Measurements from ENCODE around the gene ANGPTL4. TPM values are rescaled to one million over a fixed set of nuclear protein-coding genes. Genes with fewer than 3 reads are reported as not detected.
"Not testable (repeated sequence)": the region's sequence is repeated elsewhere in the genome, so short reads cannot be mapped to it uniquely, and the experiment has no call there.

Gene ANGPTL4
- total RNA-seq = under 1 TPM; 0.50 to 0.82 TPM

DNA sequence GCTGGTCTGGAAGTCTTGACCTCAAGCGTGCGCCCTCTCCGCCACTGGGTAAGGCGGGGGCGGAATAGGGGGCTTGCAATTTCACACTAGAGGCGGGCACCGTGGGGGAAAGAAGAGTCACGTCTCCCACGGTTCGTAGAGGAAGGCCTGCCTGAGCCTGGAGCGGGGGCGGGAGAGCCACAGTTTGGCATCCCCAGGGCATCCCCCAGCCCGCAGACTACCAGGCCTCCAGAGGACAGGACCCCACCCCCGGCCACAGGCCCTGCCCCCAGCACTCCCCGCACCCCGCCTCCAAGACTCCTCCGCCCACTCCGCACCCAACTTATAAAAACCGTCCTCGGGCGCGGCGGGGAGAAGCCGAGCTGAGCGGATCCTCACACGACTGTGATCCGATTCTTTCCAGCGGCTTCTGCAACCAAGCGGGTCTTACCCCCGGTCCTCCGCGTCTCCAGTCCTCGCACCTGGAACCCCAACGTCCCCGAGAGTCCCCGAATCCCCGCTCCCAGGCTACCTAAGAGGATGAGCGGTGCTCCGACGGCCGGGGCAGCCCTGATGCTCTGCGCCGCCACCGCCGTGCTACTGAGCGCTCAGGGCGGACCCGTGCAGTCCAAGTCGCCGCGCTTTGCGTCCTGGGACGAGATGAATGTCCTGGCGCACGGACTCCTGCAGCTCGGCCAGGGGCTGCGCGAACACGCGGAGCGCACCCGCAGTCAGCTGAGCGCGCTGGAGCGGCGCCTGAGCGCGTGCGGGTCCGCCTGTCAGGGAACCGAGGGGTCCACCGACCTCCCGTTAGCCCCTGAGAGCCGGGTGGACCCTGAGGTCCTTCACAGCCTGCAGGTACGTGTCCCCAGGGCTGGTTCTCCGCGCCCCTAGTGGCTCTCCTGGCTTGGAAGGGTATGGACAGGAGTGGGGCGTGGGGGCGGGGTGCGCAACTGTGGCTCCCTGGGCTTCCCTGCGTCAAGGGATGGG lies at the start of gene ANGPTL4:
ANGPTL4 (plus strand) TSS at position 353 of the 969 bp plus-strand sequence; CDS start at position 520, 167 bp downstream.
- no peaks in the 10 kb centered on the region for H3K9me3 Mint-ChIP-seq (ENCODE audit: low read depth)
- peak; percentile 76 for DNase-seq
- peak within 1 kb of the TSS; percentile 77 for H3K4me3 Mint-ChIP-seq
- H3K27me3 Mint-ChIP-seq = peaks cover 46% of the 10 kb centered on the region
- ATAC-seq = peak; percentile 82
- H3K36me3 Mint-ChIP-seq = peaks cover 2% of the 10 kb centered on the region
- CTCF ChIA-PET = interaction anchor here (0.9 to 4.7 kb wide), 3 partner anchors 10 to 222 kb away, joined by 3 to 34 read pairs (median 5); no protein-coding TSS in a partner anchor
- H3K27ac Mint-ChIP-seq = peak within 1 kb of the TSS; percentile 39
- H3K4me1 Mint-ChIP-seq = peaks cover 10% of the 10 kb centered on the region

- not testable (repeated sequence) for H3K9me3 Mint-ChIP-seq (ENCODE audit: low read depth); H3K4me3 Mint-ChIP-seq; H3K27ac Mint-ChIP-seq; H3K27me3 Mint-ChIP-seq; DNase-seq; ATAC-seq
- peaks cover 16% of the 10 kb centered on the region for H3K36me3 Mint-ChIP-seq
- CTCF ChIA-PET = interaction anchor here (0.7 kb wide), 1 partner anchor 140 kb away, joined by 3 read pairs; no protein-coding TSS in a partner anchor
- H3K4me1 Mint-ChIP-seq = peaks cover 12% of the 10 kb centered on the region
Observed at GRCh38 chr19:8314981-8315640, 48.8 kb upstream of the ANGPTL4 start.

DNA sequence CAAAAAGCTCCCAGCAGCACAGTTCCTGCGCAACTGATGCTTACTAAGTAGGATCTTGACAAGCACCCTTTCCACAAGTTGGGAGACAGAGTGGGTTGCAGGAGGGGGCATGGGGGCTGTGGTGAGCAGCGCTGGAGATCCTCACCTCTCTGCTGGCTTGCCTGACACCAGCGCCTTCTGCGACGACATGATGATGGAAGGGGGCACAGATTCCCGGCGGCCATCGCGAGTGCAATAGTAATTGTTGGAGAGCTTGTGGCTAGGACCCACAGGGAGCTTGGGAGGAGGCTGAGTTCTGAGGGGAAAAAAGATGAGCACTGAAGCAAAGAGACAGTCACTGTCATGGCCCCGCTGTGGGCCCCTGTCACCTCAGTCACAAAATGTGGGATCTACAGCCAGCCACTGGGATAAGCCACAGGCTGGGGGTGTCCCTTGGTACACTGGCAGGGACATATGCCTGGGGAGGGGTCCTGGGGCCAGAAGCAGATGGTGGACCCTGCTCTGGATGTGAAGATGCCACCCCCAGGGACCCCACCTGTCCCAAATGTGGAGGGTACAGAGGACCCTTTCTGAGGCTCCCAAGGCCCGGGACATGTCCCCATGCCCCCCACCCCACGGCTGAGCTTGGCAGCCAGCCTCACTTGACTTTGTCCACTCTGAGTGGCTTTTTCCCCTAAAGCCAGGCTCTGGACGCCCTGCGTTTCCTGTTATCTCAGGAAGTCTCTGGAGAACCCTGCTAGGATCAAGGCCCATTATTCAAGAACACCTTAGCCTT lies 47.4 kb upstream of the ANGPTL4 start:
- CTCF ChIA-PET = interaction anchor here (0.6 kb wide), 1 partner anchor 159 kb away, joined by 3 read pairs; no protein-coding TSS in a partner anchor
- H3K27ac Mint-ChIP-seq = peak overlapping the region; percentile 54
- no peak overlapping the region for H3K4me3 Mint-ChIP-seq
- H3K9me3 Mint-ChIP-seq (ENCODE audit: low read depth) = no peaks in the 10 kb centered on the region
- DNase-seq (no peak), ATAC-seq (no peak)
- no peaks in the 10 kb centered on the region for H3K27me3 Mint-ChIP-seq
- peaks cover 8% of the 10 kb centered on the region for H3K36me3 Mint-ChIP-seq
- peaks cover 16% of the 10 kb centered on the region for H3K4me1 Mint-ChIP-seq

- not testable (repeated sequence) for DNase-seq; H3K9me3 Mint-ChIP-seq (ENCODE audit: low read depth); H3K4me3 Mint-ChIP-seq; H3K27ac Mint-ChIP-seq; H3K27me3 Mint-ChIP-seq; ATAC-seq
- CTCF ChIA-PET = interaction anchor here (1.0 to 2.6 kb wide), 3 partner anchors 9 to 51 kb away, joined by 3 to 6 read pairs (median 4); no protein-coding TSS in a partner anchor
- H3K36me3 Mint-ChIP-seq = peaks cover 22% of the 10 kb centered on the region
- peaks cover 35% of the 10 kb centered on the region for H3K4me1 Mint-ChIP-seq
Observed at GRCh38 chr19:8318835-8319234, 45.1 kb upstream of the ANGPTL4 start.

DNA sequence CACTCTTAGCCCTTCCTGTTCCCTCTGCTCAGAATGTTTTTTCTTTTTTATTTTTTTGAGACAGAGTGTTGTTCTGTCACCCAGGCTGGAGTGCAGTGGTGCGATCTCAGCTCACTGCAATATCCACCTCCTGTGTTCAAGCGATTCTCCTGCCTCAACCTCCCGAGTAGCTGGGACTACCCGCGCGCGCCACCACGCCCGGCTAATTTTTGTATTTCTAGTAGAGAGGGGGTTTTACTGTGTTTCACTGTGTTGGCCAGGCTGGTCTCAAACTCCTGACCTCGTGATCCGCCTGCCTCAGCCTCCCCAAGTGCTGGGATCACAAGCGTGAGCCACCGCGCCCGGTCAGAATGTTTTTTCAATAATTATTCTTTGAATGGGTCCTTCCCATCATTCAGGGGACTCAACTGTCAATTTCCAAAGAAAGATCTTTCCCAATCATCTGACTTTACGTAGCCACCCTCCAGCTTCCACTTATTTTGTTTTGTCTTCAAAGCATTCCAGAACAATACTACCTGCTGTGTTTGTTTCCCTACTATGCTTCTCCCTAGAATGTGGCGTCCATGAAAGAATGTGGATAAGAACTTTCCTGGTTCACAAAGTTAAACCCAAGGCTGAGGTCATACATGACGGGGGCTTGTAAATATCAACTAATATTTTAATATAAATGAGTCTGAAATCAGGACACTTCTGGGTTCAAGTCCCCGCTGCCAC lies 44.0 kb upstream of the ANGPTL4 start:
- DNase-seq (no peak), ATAC-seq (no peak)
- CTCF ChIA-PET = interaction anchor here (0.6 to 2.9 kb wide), 7 partner anchors 8 to 72 kb away, joined by 3 to 12 read pairs (median 4); no protein-coding TSS in a partner anchor
- peak overlapping the region; percentile 98 for H3K27ac Mint-ChIP-seq
- H3K9me3 Mint-ChIP-seq (ENCODE audit: low read depth) = no peaks in the 10 kb centered on the region
- peaks cover 20% of the 10 kb centered on the region for H3K36me3 Mint-ChIP-seq
- H3K4me1 Mint-ChIP-seq = peaks cover 36% of the 10 kb centered on the region
- peak overlapping the region; percentile 99 for H3K4me3 Mint-ChIP-seq
- no peaks in the 10 kb centered on the region for H3K27me3 Mint-ChIP-seq

DNA sequence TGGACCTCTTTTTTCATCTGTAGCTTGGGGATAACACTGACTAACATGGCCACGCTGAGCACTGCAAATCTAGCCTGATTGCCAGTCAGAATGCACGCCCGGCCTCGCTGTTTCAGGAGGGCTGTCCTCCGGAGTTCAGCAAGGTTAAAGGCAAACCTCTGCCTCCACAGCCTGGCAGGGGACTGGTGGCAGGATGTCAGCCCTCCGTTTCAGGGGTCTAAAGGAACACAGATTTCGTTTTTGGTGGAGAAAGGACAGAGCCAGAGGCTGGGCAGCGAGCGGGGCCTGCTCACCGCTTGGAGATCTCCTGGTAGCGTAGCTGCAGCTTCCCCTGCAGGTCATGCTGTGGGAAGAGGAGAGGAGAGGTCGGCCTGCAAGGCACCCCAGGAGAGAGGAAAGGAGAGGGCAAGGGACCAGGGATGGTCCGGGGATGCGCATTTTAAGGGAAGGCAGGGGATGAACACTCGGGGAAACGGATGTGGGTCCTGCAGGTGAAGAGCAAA lies 43.3 kb upstream of the ANGPTL4 start:
- CTCF ChIA-PET = interaction anchor here (0.6 to 2.9 kb wide), 8 partner anchors 9 to 71 kb away, joined by 3 to 12 read pairs (median 4); no protein-coding TSS in a partner anchor
- ATAC-seq (peak; percentile 11), DNase-seq (peak; percentile 61)
- H3K27me3 Mint-ChIP-seq = no peaks in the 10 kb centered on the region
- H3K27ac Mint-ChIP-seq = peak overlapping the region; percentile 98
- no peaks in the 10 kb centered on the region for H3K9me3 Mint-ChIP-seq (ENCODE audit: low read depth)
- peaks cover 36% of the 10 kb centered on the region for H3K4me1 Mint-ChIP-seq
- H3K36me3 Mint-ChIP-seq = peaks cover 14% of the 10 kb centered on the region
- peak overlapping the region; percentile 99 for H3K4me3 Mint-ChIP-seq

- H3K27me3 Mint-ChIP-seq = no peaks in the 10 kb centered on the region
- no peaks in the 10 kb centered on the region for H3K9me3 Mint-ChIP-seq (ENCODE audit: low read depth)
- peak within 1 kb of the TSS; percentile 98 for H3K27ac Mint-ChIP-seq
- peaks cover 36% of the 10 kb centered on the region for H3K4me1 Mint-ChIP-seq
- CTCF ChIA-PET = interaction anchor here (0.8 to 2.9 kb wide), 10 partner anchors 10 to 260 kb away, joined by 3 to 12 read pairs (median 4); no protein-coding TSS in a partner anchor
- DNase-seq (peak; percentile 98), ATAC-seq (peak; percentile 92)
- H3K4me3 Mint-ChIP-seq = peak within 1 kb of the TSS; percentile 99
- H3K36me3 Mint-ChIP-seq = peaks cover 14% of the 10 kb centered on the region
Observed at GRCh38 chr19:8321067-8321985, 42.6 kb upstream of the ANGPTL4 start, which contains the start of the genes NDUFA7 and RPS28. NDUFA7 (minus strand) TSS chr19:8321375; CDS start chr19:8321358, 17 bp downstream. RPS28 (plus strand) TSS chr19:8321496; CDS start chr19:8321531, 35 bp downstream.

- CTCF ChIA-PET = interaction anchor here (0.9 to 2.9 kb wide), 7 partner anchors 12 to 378 kb away, joined by 3 to 12 read pairs (median 3); no protein-coding TSS in a partner anchor
- Mint-ChIP-seq H3K9me3 (ENCODE audit: low read depth) (no peaks in the 10 kb centered on the region), H3K36me3 (peaks cover 14% of the 10 kb centered on the region), H3K4me1 (peaks cover 36% of the 10 kb centered on the region), H3K27ac (peak overlapping the region; percentile 98), H3K4me3 (peak overlapping the region; percentile 99), H3K27me3 (no peaks in the 10 kb centered on the region)
- no peak for DNase-seq
- no peak for ATAC-seq
Observed at GRCh38 chr19:8321986-8322637, 41.8 kb upstream of the ANGPTL4 start.

DNA sequence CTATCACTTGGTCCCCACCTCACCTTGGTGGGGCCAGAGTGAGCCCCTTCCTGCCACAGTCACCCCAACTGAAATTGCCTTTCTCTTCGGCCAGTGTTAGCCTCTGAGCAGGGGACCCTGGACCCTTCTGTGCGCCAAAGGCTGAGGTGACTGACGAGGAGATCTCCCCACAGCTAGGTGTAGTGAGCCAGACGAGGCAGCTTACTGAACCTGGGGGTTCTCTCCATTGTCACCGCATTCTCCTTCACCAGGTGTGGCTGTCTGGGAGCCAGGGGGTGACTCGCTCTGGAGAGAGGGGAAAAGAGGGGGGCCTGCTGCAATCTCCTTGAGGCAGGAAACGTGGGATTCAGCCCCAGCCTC lies 41.3 kb upstream of the ANGPTL4 start:
- no peaks in the 10 kb centered on the region for H3K27me3 Mint-ChIP-seq
- CTCF ChIA-PET = interaction anchor here (1.0 to 2.9 kb wide), 5 partner anchors 11 to 379 kb away, joined by 3 to 12 read pairs (median 3); no protein-coding TSS in a partner anchor
- H3K27ac Mint-ChIP-seq = no peak overlapping the region
- peaks cover 14% of the 10 kb centered on the region for H3K36me3 Mint-ChIP-seq
- H3K4me3 Mint-ChIP-seq = peak overlapping the region; percentile 99
- no peaks in the 10 kb centered on the region for H3K9me3 Mint-ChIP-seq (ENCODE audit: low read depth)
- ATAC-seq (no peak), DNase-seq (no peak)
- peaks cover 35% of the 10 kb centered on the region for H3K4me1 Mint-ChIP-seq

- CTCF ChIA-PET = interaction anchor here (1.0 to 1.6 kb wide), 5 partner anchors 10 to 165 kb away, joined by 3 to 5 read pairs (median 4); no protein-coding TSS in a partner anchor
- H3K4me1 Mint-ChIP-seq = peaks cover 35% of the 10 kb centered on the region
- H3K4me3 Mint-ChIP-seq = no peak overlapping the region
- H3K36me3 Mint-ChIP-seq = peaks cover 14% of the 10 kb centered on the region
- no peaks in the 10 kb centered on the region for H3K9me3 Mint-ChIP-seq (ENCODE audit: low read depth)
- ATAC-seq (no peak), DNase-seq (no peak)
- no peak overlapping the region for H3K27ac Mint-ChIP-seq
- H3K27me3 Mint-ChIP-seq = peaks cover 5% of the 10 kb centered on the region
Observed at GRCh38 chr19:8323781-8324185, 40.2 kb upstream of the ANGPTL4 start.

Data from activated CD8-positive, alpha-beta memory T cell treated with anti-CD3 and anti-CD28 coated beads, Interleukin-2, amount 10 ng/mL, durations not matched to agents 7 days and 5 days (primary cell).